HL-60 (cell line): ENCODE data around the gene VTI1A.

ENCODE experiments used
- DNase-seq, 2 experiments: peaks; one replicate each; pipeline ENCODE4 v3.0.0-alpha.2; 2010 to 2020; ENCODE audit warnings: low read depth in 1 of 2, low spot score in 1 of 2
- H3K27ac ChIP-seq: fragments of 250-450 bp; sonication (Bioruptor Pico); replicated peaks from 2 replicates; pipeline ENCODE4 v1.5.1; 2020; ENCODE audit warnings: mild to moderate bottlenecking, moderate library complexity
- H3K27me3 ChIP-seq: fragments of 250-450 bp; sonication (Bioruptor Pico); 2 replicates; pipeline ENCODE4 v1.5.1; 2021; ENCODE audit warnings: mild to moderate bottlenecking, moderate library complexity; ENCODE audit not compliant: insufficient read depth, poor library complexity, severe bottlenecking
- H3K4me3 ChIP-seq: replicated peaks from 2 replicates; pipeline ENCODE4 v1.5.1; 2011; ENCODE audit warnings: mild to moderate bottlenecking, control low read depth, low read length; ENCODE audit not compliant: insufficient read depth
- GABPA ChIP-seq: IDR thresholded peaks from 2 replicates; pipeline ENCODE4 v1.6.1; 2012; ENCODE audit warnings: low read depth
- POLR2AphosphoS5 ChIP-seq: IDR thresholded peaks from 2 replicates; pipeline ENCODE4 v1.6.1; 2012; ENCODE audit warnings: low read depth
- SPI1 ChIP-seq: IDR thresholded peaks from 2 replicates; pipeline ENCODE4 v1.6.1; 2012; ENCODE audit warnings: low read depth, mild to moderate bottlenecking, borderline replicate concordance
- TF ChIP-seq, protein P1 (sequence below): IDR thresholded peaks from 2 replicates; pipeline ENCODE4 v1.6.1; 2012; ENCODE audit warnings: low read depth; ENCODE audit not compliant: insufficient replicate concordance
- TF ChIP-seq, protein P2 (sequence below): IDR thresholded peaks from one replicate; pipeline ENCODE4 v1.5.1; 2011; ENCODE audit warnings: low read length, control low read depth, inconsistent platforms; ENCODE audit not compliant: insufficient read depth

Gene VTI1A

DNA sequence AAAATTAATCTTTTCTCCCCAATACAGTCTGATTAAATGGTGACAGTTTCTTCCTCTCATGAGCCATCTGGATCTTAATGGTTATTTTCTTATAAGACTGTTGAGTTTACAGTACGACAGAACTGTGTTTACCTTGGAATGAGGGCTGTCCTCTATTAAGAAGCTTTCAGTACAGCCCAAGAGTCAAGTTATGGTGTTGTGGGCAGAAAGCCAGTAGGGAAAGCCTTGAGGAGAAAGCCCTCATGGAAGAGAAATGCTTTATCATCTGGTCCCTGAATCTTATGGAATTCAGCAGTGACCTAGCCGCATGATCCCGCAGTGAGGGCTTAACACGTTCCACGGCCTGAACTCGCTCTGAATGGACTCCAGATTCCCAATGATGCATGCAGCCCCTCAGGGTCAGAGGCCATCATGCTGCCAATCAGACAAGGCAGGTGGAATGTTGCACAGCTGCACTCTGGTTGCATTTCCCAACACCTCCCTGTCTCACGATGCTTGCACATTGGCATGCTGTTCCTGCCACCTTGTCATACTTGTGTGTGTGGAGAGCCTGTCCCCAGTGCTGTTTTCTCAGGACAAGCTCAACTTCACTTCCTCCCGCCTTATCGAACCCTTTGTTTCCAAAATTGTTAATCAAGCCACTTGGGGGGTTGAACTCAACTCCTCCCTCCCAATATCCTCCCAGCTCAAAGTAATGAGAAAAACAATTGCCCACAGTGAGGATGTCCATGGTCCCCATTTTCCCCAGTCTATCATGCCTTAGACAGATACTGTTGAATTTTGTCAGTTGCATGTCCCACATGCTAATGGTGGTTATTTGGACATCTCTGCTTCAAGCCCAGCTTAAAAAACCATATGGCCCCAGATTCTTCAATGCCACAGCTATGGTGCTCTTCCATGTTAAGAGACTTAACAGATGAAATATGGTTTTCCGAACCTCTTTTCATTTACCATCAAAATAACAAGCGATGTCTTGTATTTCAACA, 291.9 kb downstream of the VTI1A start:
- no peak for DNase-seq
- Histone ChIP-seq H3K4me3 (no peak overlapping the region), H3K27me3 (no peaks in the 10 kb centered on the region), H3K27ac (no peak overlapping the region)
- TF ChIP-seq, protein P1, sequence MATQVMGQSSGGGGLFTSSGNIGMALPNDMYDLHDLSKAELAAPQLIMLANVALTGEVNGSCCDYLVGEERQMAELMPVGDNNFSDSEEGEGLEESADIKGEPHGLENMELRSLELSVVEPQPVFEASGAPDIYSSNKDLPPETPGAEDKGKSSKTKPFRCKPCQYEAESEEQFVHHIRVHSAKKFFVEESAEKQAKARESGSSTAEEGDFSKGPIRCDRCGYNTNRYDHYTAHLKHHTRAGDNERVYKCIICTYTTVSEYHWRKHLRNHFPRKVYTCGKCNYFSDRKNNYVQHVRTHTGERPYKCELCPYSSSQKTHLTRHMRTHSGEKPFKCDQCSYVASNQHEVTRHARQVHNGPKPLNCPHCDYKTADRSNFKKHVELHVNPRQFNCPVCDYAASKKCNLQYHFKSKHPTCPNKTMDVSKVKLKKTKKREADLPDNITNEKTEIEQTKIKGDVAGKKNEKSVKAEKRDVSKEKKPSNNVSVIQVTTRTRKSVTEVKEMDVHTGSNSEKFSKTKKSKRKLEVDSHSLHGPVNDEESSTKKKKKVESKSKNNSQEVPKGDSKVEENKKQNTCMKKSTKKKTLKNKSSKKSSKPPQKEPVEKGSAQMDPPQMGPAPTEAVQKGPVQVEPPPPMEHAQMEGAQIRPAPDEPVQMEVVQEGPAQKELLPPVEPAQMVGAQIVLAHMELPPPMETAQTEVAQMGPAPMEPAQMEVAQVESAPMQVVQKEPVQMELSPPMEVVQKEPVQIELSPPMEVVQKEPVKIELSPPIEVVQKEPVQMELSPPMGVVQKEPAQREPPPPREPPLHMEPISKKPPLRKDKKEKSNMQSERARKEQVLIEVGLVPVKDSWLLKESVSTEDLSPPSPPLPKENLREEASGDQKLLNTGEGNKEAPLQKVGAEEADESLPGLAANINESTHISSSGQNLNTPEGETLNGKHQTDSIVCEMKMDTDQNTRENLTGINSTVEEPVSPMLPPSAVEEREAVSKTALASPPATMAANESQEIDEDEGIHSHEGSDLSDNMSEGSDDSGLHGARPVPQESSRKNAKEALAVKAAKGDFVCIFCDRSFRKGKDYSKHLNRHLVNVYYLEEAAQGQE = no peak
- TF ChIP-seq, protein P2, sequence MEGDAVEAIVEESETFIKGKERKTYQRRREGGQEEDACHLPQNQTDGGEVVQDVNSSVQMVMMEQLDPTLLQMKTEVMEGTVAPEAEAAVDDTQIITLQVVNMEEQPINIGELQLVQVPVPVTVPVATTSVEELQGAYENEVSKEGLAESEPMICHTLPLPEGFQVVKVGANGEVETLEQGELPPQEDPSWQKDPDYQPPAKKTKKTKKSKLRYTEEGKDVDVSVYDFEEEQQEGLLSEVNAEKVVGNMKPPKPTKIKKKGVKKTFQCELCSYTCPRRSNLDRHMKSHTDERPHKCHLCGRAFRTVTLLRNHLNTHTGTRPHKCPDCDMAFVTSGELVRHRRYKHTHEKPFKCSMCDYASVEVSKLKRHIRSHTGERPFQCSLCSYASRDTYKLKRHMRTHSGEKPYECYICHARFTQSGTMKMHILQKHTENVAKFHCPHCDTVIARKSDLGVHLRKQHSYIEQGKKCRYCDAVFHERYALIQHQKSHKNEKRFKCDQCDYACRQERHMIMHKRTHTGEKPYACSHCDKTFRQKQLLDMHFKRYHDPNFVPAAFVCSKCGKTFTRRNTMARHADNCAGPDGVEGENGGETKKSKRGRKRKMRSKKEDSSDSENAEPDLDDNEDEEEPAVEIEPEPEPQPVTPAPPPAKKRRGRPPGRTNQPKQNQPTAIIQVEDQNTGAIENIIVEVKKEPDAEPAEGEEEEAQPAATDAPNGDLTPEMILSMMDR = no peak
- TF ChIP-seq GABPA (no peak), SPI1 (no peak), POLR2AphosphoS5 (no peak)

DNA sequence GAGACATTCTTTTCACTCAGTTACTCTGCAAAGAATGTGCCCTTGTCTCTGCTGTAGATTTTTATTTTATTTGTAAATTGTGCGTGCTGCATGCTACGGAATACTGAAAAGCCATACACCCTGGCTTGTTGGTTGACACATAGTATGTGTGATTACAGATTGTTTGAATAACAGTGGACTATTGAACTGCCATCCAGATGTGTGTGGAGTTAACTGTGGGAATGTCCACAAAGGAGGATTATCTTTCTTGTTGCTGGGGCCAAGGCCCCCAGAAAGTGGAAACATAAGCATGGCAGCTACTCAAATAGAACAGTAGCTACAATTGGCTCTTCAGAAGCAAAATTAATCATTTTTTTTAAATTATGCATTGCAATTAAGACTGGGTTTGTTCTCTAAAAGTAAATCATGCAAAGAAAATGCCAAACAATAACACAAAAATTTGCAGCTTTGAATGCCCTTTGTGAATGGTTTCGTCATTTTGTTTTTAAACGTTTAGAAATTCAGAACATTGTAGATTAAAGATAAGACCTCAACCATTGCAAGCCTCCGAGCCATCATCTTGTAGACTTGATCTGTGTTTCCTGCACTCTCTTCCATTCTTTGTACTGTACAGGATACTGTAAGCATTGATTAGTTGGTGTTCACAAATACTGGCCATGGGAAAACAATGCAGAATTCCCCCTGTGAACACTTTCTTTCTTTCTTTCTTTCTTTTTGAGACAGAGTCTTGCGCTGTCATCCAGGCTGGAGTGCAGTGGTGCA, 292.8 kb downstream of the VTI1A start:
- H3K4me3 ChIP-seq = no peak overlapping the region
- no peaks in the 10 kb centered on the region for H3K27me3 ChIP-seq
- no peak for DNase-seq
- H3K27ac ChIP-seq = no peak overlapping the region
- no peak for TF ChIP-seq SPI1
- TF ChIP-seq GABPA = no peak
- TF ChIP-seq POLR2AphosphoS5 = no peak
- TF ChIP-seq, protein P2 = no peak
- TF ChIP-seq, protein P1 = no peak

DNA sequence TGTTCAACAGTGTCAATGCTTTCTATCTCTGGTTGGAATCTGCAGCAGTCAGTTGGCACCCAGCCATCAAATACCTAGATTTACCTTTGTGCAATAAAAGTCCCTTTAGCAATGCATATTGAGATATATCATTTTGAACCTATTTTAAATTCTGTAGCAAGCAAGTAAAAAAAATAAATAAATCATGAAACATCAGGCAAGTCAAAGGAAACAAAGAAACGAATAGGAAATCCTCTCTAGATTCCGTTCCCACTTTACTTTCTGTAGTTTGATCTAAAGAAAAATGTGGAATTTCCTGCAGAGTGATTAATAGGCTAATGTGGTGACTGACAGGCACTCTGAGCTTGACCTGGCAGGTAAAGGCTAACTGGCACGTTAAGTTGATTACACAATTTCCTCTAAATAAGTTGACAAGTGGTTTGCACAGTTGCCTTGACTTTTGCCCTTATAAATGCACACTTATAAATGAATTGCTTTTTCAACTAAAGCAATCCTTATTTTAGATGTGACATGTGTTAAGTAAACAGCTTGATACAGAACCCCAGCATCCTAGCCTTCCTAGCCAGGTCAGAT, 294.9 kb downstream of the VTI1A start:
- DNase-seq = no peak
- TF ChIP-seq GABPA = no peak
- H3K4me3 ChIP-seq = no peak overlapping the region
- H3K27me3 ChIP-seq = no peaks in the 10 kb centered on the region
- no peak overlapping the region for H3K27ac ChIP-seq
